OCI-LY1 (cell line): Measurements from ENCODE around the gene TMEM151A.

Experiments used
- EZH2 ChIP-seq: fragments of 200-600 bp; sonication (generic), shearing (Covaris generic); IDR thresholded peaks from 2 replicates; pipeline ENCODE4 v1.8.0; 2017; ENCODE audit warnings: borderline replicate concordance, mixed run types, mild to moderate bottlenecking, antibody characterized with exemption, low read length, moderate library complexity, mixed read lengths
- TF ChIP-seq, protein P1 (sequence below): fragments of 200-600 bp; sonication (generic), shearing (Covaris generic); IDR thresholded peaks from 2 replicates; pipeline ENCODE4 v1.5.1; 2017; ENCODE audit warnings: mild to moderate bottlenecking, antibody characterized with exemption, low read length, moderate library complexity, mixed read lengths

DNA sequence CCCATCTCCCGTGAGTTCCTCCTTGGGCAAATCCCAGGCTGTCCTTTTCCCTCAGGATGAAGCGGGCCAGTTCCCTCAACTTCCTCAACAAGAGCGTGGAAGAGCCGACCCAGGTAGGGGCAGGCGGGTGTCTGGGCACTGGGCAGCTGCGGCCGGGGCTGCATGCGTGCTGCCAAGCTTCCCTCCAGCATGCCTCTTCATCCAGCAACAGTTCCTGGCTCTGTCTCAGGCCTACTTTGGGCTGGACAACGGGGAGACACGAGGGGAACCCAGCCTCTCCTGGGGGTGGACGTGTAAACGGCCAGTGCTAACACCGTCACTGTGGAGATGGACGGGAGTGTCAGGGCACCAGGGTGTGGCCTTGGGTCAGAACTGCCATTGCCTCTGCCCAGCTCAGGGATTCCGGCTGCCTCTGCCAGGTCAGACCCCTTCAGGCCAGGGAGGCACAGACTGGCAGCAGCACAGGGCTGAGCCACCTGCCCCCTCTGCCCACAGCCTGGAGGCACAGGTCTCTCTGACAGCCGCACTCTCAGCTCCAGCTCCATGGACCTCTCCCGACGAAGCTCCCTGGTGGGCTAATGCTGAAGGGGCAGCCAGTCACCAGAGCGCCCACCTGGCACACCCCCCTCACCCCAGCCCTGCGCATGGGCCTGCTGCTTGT lies 25.2 kb upstream of the TMEM151A start:
- no peak for TF ChIP-seq EZH2
- TF ChIP-seq, protein P1, sequence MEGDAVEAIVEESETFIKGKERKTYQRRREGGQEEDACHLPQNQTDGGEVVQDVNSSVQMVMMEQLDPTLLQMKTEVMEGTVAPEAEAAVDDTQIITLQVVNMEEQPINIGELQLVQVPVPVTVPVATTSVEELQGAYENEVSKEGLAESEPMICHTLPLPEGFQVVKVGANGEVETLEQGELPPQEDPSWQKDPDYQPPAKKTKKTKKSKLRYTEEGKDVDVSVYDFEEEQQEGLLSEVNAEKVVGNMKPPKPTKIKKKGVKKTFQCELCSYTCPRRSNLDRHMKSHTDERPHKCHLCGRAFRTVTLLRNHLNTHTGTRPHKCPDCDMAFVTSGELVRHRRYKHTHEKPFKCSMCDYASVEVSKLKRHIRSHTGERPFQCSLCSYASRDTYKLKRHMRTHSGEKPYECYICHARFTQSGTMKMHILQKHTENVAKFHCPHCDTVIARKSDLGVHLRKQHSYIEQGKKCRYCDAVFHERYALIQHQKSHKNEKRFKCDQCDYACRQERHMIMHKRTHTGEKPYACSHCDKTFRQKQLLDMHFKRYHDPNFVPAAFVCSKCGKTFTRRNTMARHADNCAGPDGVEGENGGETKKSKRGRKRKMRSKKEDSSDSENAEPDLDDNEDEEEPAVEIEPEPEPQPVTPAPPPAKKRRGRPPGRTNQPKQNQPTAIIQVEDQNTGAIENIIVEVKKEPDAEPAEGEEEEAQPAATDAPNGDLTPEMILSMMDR = no peak
